AG09309 (cell line): ENCODE data around the gene C1orf198.

Experiments used
- DNase-seq: peaks from one replicate; pipeline ENCODE4 v3.0.0-alpha.2; 2010; ENCODE audit warnings: low read depth
- H3K4me3 ChIP-seq: 2 replicates; pipeline ENCODE4 v1.5.1; 2011; ENCODE audit warnings: mild to moderate bottlenecking, low read depth, low read length, moderate library complexity; ENCODE audit not compliant: control insufficient read depth
- TF ChIP-seq, protein P1 (sequence below): IDR thresholded peaks from 2 replicates; pipeline ENCODE4 v1.5.1; 2011; ENCODE audit warnings: mild to moderate bottlenecking, low read depth, low read length, inconsistent platforms; ENCODE audit not compliant: insufficient read depth, control insufficient read depth; ENCODE audit errors: missing control alignments

Gene C1orf198

DNA sequence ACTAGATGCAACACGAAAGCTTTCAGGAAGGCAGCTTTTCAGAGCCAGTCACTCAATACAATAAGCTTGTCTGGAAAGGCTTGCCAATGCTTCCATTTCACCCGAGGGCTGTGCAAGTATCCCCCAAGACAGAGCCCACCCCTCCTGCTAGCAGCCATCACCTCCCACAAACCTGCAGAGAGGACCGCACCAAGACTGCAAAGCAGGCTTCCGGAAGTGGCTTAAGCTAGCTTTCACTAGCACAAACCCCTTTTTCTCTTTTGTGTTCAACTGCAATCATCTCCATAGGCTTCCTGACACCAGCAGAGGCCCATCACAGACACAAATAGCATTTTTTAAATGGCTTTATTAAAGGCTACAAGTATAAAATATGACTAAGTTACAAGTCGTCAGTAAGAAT lies 31.5 kb downstream of the C1orf198 start:
- DNase-seq: no peak
- TF ChIP-seq, protein P1, sequence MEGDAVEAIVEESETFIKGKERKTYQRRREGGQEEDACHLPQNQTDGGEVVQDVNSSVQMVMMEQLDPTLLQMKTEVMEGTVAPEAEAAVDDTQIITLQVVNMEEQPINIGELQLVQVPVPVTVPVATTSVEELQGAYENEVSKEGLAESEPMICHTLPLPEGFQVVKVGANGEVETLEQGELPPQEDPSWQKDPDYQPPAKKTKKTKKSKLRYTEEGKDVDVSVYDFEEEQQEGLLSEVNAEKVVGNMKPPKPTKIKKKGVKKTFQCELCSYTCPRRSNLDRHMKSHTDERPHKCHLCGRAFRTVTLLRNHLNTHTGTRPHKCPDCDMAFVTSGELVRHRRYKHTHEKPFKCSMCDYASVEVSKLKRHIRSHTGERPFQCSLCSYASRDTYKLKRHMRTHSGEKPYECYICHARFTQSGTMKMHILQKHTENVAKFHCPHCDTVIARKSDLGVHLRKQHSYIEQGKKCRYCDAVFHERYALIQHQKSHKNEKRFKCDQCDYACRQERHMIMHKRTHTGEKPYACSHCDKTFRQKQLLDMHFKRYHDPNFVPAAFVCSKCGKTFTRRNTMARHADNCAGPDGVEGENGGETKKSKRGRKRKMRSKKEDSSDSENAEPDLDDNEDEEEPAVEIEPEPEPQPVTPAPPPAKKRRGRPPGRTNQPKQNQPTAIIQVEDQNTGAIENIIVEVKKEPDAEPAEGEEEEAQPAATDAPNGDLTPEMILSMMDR: no peak
- no peak overlapping the region for H3K4me3 ChIP-seq

DNA sequence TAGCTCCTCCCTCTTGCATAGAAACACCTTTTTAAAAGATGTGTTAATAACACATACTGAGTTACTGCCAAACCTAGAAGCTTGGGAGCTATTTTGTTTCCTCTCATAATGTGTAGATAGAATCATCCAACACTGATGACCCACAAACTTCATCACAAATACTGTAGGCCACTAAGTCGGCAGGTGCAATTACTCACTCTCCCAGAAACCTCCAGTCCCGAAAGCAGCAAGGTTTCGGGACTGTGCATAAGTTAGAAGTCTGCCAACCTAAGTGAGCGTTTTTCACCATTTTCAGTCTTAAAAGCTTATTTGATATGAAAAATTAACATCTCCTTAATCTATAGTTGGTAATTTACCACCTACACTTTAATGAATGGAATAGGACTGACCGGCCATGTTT lies 32.0 kb downstream of the C1orf198 start:
- H3K4me3 ChIP-seq: no peak overlapping the region
- no peak for DNase-seq
- TF ChIP-seq, protein P1: no peak

DNA sequence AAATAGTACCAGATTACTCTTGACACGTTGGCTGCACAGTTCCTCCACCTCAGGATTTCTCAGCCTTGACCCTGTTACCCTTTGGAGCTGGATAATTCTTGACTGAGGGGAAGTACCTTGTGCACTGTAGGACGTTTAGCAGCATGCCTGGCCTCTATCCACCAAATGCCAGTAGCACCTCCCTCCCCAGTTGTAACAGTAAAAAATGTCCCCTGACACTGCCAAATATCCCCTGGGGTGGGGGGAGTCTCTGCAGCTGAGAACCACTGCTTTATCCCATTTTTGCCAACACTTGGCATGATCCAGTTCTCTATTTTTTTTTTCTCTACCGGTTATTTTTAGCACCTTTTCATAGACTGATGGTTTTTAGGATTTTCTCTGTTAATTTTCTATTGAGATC lies 34.0 kb downstream of the C1orf198 start:
- DNase-seq: no peak
- no peak overlapping the region for H3K4me3 ChIP-seq
- TF ChIP-seq, protein P1: no peak

DNA sequence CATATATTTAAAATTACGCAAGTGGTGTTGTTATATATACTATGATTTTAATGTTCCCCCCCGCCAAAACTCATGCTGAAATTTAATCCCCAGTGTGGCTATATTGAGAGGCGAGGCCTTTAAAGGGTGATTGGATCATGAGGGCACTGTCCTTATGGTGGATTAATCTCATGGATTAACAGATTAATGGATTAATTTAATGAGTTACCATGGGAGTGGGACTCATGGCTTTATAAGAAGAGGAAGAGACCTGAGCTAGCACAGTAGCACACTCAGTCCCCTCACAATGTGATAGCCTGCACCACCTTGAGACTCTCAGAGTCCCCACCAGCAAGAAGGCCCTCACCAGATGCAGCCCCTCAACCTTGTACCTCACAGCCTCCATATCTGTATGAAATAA lies 34.8 kb downstream of the C1orf198 start:
- H3K4me3 ChIP-seq: no peak overlapping the region
- DNase-seq: no peak
- TF ChIP-seq, protein P1: no peak

DNA sequence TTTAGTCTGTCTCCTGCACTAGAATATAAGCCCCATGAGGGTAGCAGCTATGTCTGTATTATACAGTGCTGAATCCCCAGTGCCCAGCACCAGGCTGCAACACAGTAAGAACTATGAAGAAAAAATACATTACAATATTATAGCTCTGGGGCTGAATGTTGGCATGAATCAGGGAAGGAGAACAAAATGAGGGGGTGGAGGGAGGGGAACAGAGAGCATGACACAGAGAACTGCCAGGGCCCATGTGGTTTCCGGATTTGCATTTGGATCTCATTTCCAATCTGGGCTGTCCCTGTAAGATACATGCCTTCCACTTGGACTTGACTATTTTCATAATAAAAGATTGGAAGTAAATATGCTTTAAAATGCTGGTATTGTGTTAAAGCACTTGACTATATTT lies 35.8 kb downstream of the C1orf198 start:
- DNase-seq: no peak
- no peak overlapping the region for H3K4me3 ChIP-seq
- TF ChIP-seq, protein P1: no peak

DNA sequence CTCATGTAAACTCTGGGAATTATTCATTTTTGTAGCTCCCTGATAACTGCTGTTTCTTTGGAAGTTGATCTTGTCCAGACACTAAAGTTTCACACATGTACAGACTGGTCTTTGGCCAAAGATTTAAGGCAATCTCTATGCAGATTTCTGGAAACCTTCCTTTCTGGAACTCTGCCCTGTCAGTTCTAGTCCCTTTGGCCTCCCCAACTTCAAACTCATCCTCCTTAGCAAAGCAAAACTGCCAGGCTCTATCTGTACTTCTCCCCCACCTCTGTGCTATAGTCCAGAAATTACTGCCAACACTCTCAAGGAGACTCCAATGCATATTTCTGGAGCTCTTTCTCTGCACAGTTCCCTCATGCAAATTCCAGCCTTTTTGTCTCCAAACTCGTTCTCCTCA lies 36.5 kb downstream of the C1orf198 start:
- no peak overlapping the region for H3K4me3 ChIP-seq
- DNase-seq: no peak
- TF ChIP-seq, protein P1: no peak

DNA sequence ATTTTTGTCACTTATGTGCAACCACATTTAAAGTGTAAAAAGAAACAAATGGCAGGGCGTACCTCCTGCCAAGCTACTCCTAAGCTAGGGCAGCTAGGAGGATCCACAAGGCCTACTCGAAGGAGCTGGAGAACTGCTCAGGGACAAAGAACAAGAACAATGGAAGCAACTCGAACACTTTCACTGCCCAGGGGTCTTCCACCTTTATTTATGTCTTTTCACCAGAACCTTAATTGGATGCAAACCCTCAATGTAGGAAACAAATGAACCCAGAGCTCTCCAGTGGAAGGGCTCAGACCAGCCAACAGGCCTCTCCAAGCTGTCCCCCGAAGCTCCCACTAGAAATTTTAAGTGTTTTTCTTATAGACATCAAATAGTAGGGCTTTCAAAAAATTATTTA lies 39.9 kb downstream of the C1orf198 start:
- DNase-seq: no peak
- TF ChIP-seq, protein P1: no peak
- H3K4me3 ChIP-seq: no peak overlapping the region
